Spleen (tissue), 11 donors: ENCODE measurements around the gene PHLPP2. TPM values are rescaled to one million over a fixed set of nuclear protein-coding genes. Genes with fewer than 3 reads are reported as not detected.

ENCODE experiments used
- DNase-seq: peaks from one replicate; pipeline ENCODE4 v3.0.0-alpha.2; 2020
- H3K27ac ChIP-seq, 8 donors: fragments of 200-600 bp; sonication (generic) in 7 of 8; 1 replicate in 4 of 8; 2 replicates in 4 of 8; pipeline versions ENCODE4 v1.5.0 to v1.8.0; 2016 to 2021; ENCODE audit warnings: inconsistent platforms in 4 of 8, mild to moderate bottlenecking in 4 of 8, moderate library complexity in 1 of 8
- H3K27me3 ChIP-seq, 7 donors: fragments of 200-600 bp; sonication (generic) in 6 of 7; replicated peaks in 1 of 7; 1 replicate in 4 of 7; 2 replicates in 3 of 7; pipeline versions ENCODE4 v1.5.0 to v1.8.0; 2016 to 2021; ENCODE audit warnings: inconsistent platforms in 3 of 7, mild to moderate bottlenecking in 1 of 7
- H3K36me3 ChIP-seq, 6 donors: fragments of 200-600 bp; sonication (generic) in 5 of 6; 1 replicate in 4 of 6; 2 replicates in 2 of 6; pipeline versions ENCODE4 v1.5.0 to v1.8.0; 2016 to 2021; ENCODE audit warnings: inconsistent platforms in 2 of 6
- H3K4me1 ChIP-seq, 6 donors: fragments of 200-600 bp; sonication (generic) in 5 of 6; 1 replicate in 3 of 6; 2 replicates in 3 of 6; pipeline versions ENCODE4 v1.5.0 to v1.8.0; 2016 to 2021; ENCODE audit warnings: inconsistent platforms in 3 of 6
- H3K4me3 ChIP-seq, 8 donors: fragments of 200-600 bp; sonication (generic) in 7 of 8; 1 replicate in 4 of 8; 2 replicates in 4 of 8; pipeline versions ENCODE4 v1.5.0 to v1.8.0; 2016 to 2021; ENCODE audit warnings: inconsistent platforms in 4 of 8, mild to moderate bottlenecking in 4 of 8, moderate library complexity in 2 of 8
- H3K9me3 ChIP-seq, 8 donors: fragments of 200-600 bp; sonication (generic) in 7 of 8; 1 replicate in 4 of 8; 2 replicates in 4 of 8; pipeline versions ENCODE4 v1.5.0 to v1.8.0; 2016 to 2021; ENCODE audit warnings: inconsistent platforms in 4 of 8
- CTCF ChIP-seq, 11 experiments: fragments of 200-600 bp in 7 of 11; fragments of 450-650 bp in 4 of 11; sonication (generic) in 4 of 11; IDR thresholded peaks in 8 of 11; conservative IDR thresholded peaks in 3 of 11; 1 replicate in 7 of 11; 2 replicates in 4 of 11; pipeline versions ENCODE4 v1.4.0 to v1.8.0; 2016 to 2021; ENCODE audit warnings: antibody characterized with exemption in 11 of 11, inconsistent platforms in 4 of 11, mild to moderate bottlenecking in 1 of 11
- POLR2A ChIP-seq, 3 donors: fragments of 450-650 bp; IDR thresholded peaks; one replicate each; pipeline ENCODE4 v1.5.1; 2017; ENCODE audit warnings: antibody characterized with exemption in 3 of 3, mild to moderate bottlenecking in 1 of 3
- POLR2AphosphoS5 ChIP-seq, 3 donors: sonication (generic); formaldehyde crosslinking; IDR thresholded peaks; one replicate each; pipeline ENCODE4 v1.5.1; 2017; ENCODE audit warnings: antibody characterized with exemption in 3 of 3
- WGBS, 5 donors: extraction: QIAGEN DNeasy Blood & Tissue Kit in 3 of 5; methylation state at CpG; one replicate each; pipeline versions ENCODE4 v1.1.5 to v1.1.7; 2013 to 2018; 5-methylcytosine and 5-hydroxymethylcytosine counted together
- intact Hi-C: fragments of 100-400 bp; cut with DNase I; formaldehyde crosslinking; loops from one replicate; pipeline ENCODE4 v1.15.0; 2023; ENCODE audit warnings: low total_unique reads
- polyA plus RNA-seq, 3 donors: library from polyadenylated mRNA; stranded (reverse); fragments of 200-250 nt; gene quantifications; one replicate each; pipeline ENCODE4 v1.2.1, GENCODE V29; 2013
- total RNA-seq, 7 donors: library from RNA; depleted of rRNA in 3 of 7; stranded (reverse); fragments of >200 nt in 3 of 7; fragmentation: NEBNext Ultra II Directional in 4 of 7; extraction: Animal tissue kit (Norgen Biotek cat#: 25700) in 4 of 7; gene quantifications; one replicate each; pipeline versions ENCODE4 v1.1.0 to v1.2.1, GENCODE V29; 2016 to 2021
- donor health status: healthy with polysubstance abuse.
- donor health status: DM: no; HTN: no; CAD: no; lungs with moderate emphysema.
- donor health status: DM: no; HTN: no; CAD: no.
- donor health status: Bipolar disorder and iron deficiency.
- donor health status: healthy.
- donor health status: DM: no; HTN: no; CAD: no.
- donor health status: DM: yes; HTN: yes; CAD: no.

The PHLPP2 gene
- total and polyA plus RNA-seq, 10 donors = 1.0 to 10.9 (median 8.0) TPM

GRCh38 chr16:71726476-71727315 lies 2.2 kb upstream of the PHLPP2 start:
- no peak for DNase-seq
- H3K4me1 ChIP-seq = peaks cover 4 to 57% (median 44%) of the 10 kb centered on the region in 6 donors
- no peak for TF ChIP-seq POLR2A (IDR thresholded peaks at IDR 0.05)
- no peak for TF ChIP-seq POLR2AphosphoS5 (IDR thresholded peaks at IDR 0.05)
- no peak for TF ChIP-seq CTCF (IDR thresholded peaks at IDR 0.05 in 8 of 11, conservative IDR thresholded peaks at IDR 0.05 in 3 of 11)
- intact Hi-C loops = no loop called here
- no peak overlapping the region for H3K4me3 ChIP-seq
- H3K27ac ChIP-seq = peak overlapping the region; percentile 39 to 82 (median 76)
- H3K36me3 ChIP-seq = peaks cover 0 to 20% (median 10%) of the 10 kb centered on the region in 6 donors
- H3K27me3 ChIP-seq = peaks cover 0 to 7% (median 0%) of the 10 kb centered on the region in 7 donors
- H3K9me3 ChIP-seq = no peaks in the 10 kb centered on the region
- WGBS, 5 donors = 43 to 53% (median 45%) methylated on average over 4 of the region's 4 CpGs

DNA sequence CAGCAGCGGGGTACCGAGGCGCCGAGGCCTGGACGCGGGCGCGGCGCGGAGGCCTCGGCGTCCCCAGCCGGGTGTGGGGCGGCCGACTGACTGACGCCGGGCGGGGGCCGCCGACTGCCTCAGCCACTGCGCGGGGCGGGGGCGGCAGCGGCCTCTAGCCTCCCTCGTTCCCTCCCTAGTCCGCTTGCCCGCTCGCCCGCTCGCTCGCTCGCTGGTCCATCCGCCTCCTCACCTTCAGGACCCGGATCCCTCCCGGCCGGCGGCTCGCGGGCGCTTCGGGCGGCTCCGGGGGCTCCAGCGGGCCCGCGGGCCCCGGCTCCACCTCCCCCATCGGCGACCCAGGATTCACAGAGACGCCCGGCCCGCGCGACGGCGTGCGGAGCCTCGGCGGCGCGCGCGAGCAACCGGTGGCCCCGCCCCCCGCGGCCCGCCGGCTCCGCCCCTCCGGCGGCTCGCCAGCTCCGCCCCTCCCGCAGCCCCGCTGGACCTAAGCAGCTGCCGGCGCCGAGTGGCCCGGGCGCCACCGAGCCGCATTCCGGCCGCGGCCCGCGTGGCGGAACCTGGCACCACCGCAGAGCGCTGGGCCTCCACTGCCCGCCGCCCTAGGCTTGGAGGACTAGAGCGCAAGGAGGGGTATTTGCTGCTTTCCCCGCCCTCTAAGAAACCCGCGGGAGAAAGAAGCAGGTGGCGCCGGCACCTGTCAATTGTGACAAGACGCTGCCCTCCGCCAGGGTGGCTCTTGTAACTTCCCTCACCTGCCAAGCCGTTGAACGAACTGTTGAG lies 773 bp downstream of the PHLPP2 start:
- peak overlapping the region; percentile 68 to 93 (median 83) for H3K4me3 ChIP-seq
- H3K36me3 ChIP-seq = no peaks in the 10 kb centered on the region
- peak; percentile 29 to 66 (median 65) for TF ChIP-seq POLR2AphosphoS5 (IDR thresholded peaks at IDR 0.05)
- TF ChIP-seq POLR2A (IDR thresholded peaks at IDR 0.05) = no peak
- peak in 2 of 11 experiments; percentile 27 to 34 for TF ChIP-seq CTCF (IDR thresholded peaks at IDR 0.05 in 8 of 11, conservative IDR thresholded peaks at IDR 0.05 in 3 of 11)
- 0 to 10% (median 1%) methylated on average over 4 to 104 of the region's 104 CpGs for whole genome bisulfite sequencing, 5 donors
- H3K4me1 ChIP-seq = peaks cover 4 to 58% (median 44%) of the 10 kb centered on the region in 6 donors
- no peaks in the 10 kb centered on the region for H3K9me3 ChIP-seq
- H3K27ac ChIP-seq = peak overlapping the region; percentile 83 to 95 (median 90)
- peak; percentile 94 for DNase-seq
- peaks cover 0 to 7% (median 0%) of the 10 kb centered on the region in 7 donors for H3K27me3 ChIP-seq
- intact Hi-C loops = no loop called here

- peak overlapping the region; percentile 68 to 93 (median 83) for H3K4me3 ChIP-seq
- no peak for TF ChIP-seq CTCF (IDR thresholded peaks at IDR 0.05 in 8 of 11, conservative IDR thresholded peaks at IDR 0.05 in 3 of 11)
- TF ChIP-seq POLR2AphosphoS5 (IDR thresholded peaks at IDR 0.05) = peak; percentile 51 to 79 (median 74)
- H3K27me3 ChIP-seq = peaks cover 0 to 7% (median 0%) of the 10 kb centered on the region in 7 donors
- WGBS, 5 donors = 0 to 1% (median 1%) methylated on average over 17 to 59 of the region's 59 CpGs
- DNase-seq = peak; percentile 91
- peaks cover 4 to 52% (median 40%) of the 10 kb centered on the region in 6 donors for H3K4me1 ChIP-seq
- intact Hi-C loops = no loop called here
- H3K36me3 ChIP-seq = no peaks in the 10 kb centered on the region
- no peaks in the 10 kb centered on the region for H3K9me3 ChIP-seq
- H3K27ac ChIP-seq = peak overlapping the region; percentile 83 to 95 (median 90)
Observed at GRCh38 chr16:71722801-71723536, 1.5 kb downstream of the PHLPP2 start.
